ENCODE data around the gene SPTLC3.

GRCh38 chr20:13054011-13054410, 45.2 kb downstream of the SPTLC3 start:
- TF ChIP-seq POLR2A (IDR thresholded peaks at IDR 0.05) (no peak), CTCF (IDR thresholded peaks at IDR 0.05) (no peak), EP300 (IDR thresholded peaks at IDR 0.05) (peak in 1 of 2 donors; percentile 30)

Data from tibial nerve (tissue), 4 donors.